GM18861 (cell line): ENCODE measurements around the gene CD81.
A peak's percentile ranks its signal among the peaks of the same experiment; 100 is the strongest.

ENCODE experiments used
- ATAC-seq: cut with Tn5 transposase; IDR thresholded peaks from one replicate; pipeline ENCODE4 v1.9.1; 2021; ENCODE audit not compliant: unreplicated experiment

CD81 gene

DNA sequence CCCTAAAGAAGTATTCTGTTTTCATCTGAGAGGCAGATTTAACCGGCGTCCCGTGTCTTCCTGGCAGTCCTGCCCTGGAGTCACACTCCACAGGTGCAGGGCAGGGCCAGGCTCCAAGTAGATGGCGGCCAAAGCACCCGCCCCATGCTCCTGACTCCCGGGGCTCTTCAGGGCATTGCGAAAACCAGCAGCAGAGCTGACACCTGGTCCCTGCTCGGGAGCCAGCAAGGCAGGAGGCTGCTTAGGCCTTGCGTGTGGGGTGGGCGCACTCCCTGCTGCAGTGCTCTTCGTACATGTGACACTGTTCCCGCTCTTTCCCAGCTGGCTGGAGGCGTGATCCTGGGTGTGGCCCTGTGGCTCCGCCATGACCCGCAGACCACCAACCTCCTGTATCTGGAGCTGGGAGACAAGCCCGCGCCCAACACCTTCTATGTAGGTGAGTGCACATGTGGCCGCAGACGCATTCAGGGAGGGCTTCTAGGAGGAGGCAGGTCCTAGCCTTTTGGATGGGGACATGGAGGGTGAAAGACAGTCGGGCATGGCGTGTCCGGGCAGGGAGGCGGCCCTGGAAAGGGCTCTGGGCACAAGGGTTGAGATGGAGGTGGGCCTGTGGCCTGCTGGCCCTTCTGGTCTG is 13.1 kb downstream of the CD81 start:
- ATAC-seq: no peak

DNA sequence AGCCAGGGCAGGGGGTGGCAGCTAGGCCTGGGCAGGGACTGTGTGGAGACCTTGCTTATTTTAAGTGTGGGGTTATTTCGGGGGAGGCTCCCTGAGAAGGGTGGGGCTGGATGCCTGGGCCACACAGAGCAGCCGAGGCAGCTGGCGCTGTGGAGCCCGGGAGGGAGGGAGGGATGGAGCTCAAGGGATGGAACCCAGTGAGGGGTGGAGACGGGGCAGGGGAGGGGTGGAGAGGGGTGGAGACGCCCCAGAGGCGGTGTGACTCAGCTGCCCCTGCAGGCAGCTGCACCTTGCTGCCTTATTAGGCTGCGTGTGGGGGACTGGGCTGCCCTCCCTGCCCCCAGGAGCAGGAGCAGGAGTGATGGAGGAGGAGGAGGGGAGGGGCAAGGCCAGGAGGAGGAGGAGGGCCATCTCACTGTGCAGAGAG is 13.6 kb downstream of the CD81 start:
- ATAC-seq: no peak

DNA sequence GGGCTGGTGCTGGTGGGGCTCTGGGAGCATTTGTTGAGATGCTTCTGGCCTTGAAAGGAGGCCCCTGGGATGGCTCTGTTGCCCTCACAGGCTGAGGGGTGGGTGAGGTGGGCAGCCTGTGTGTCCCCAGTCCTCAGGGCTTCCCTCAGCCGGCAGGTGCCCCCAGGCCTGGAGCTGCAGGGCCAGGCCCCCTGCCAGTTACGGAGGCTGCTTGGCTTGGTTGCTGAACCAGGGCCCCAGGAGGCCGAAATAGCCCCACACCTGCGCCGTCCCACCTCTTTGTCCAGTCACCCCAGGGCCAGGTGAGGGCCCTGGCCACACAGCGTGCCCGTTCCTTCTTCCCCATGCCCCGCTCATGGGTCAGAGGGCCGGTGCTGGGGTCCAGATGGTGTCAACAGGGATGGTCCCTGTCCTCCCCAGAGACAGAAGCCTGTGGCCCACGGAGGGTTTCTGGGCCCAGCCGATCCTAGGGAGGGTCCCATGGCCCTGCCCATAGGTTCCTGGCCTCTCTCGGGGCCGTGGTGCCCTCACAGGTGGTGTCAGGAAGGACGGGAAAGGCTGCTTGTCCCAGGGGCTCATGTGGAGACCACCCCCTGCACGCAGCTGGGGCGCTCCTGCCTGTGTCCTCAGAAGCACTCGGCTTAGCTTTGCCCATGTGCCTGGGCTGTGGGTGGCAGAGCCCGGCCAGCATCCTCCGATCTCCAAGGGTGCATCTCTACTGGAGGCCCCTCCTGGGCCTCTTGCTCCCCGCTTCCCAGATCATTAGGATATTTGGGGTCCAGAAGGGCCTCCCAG is 14.3 kb downstream of the CD81 start:
- no peak for ATAC-seq

GRCh38 chr11:2392241-2392959 is 15.3 kb downstream of the CD81 start:
- ATAC-seq: no peak

DNA sequence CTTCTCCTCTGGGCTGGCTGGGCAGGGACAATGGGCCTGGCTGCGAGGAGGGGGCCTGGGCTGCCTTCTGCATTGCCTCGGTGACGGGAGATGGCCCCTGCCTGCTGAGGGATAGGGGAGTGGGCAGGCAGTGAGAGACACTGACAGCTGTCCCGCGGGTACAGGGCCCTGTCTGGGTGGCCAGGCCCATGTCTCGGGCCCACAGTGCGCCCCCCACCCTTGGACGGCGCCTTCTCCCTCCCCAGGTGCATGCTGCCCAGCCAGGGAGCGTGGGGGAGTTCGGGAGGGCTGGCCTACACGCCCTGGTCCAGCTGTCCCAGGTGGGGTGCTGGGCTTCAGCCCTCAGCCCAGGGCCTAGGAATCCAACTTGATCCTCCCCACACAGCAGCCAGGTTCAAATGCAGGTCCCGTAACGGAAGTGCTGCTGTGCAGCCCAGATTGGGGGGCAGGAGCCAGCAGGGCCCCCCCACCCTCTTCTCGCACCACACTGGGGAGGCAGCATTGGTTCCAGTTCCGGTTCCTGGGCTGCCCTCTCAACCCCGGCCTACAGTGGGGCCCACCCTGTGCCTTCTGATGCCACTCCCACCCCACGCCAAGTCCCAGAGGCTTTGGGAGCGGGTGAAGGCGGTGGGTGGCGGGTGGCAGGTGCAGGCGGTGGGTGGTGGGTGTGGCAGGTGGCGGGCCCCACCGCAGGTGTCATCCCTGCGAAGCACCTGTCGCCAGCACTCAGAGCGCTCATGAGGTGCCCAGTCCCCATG is 16.2 kb downstream of the CD81 start:
- no peak for ATAC-seq

DNA sequence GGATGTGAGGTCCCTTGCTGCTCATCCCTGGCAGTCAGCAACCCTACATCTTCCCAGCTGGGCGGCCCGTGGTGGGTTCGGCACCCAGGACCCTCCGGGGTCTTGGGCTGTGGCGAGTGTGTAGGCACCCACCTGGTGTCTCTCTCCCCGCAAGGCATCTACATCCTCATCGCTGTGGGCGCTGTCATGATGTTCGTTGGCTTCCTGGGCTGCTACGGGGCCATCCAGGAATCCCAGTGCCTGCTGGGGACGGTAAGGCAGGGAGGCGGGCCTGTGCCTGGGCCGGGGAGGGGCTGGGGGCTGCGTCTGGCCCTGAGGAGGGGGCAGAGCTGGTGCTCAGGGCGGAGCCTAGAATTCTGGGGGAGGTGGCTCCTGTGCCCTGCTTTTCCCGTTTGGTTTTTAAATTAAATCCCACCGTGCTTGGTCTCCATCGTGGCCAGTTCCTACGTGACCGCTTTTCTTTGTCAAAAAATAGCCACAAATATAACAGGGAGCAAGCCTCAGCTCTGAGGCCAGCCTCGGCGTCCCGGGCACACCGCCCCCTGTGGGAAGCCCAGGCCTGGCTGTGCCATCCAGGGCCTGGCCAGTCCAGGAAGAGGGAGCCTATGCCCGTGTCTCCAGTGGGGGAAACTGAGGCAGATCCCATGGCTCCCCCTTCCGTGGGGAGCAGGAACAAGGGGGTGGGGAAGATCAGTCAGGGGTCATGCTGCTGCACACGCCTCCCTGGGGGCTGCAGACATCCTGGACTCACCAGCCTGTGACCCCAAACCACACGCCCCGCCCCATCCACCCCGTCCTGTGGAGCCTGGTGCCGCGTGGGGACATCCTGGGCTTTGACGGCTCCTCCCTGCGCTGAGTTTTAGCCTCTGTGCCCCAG is 17.1 kb downstream of the CD81 start:
- no peak for ATAC-seq

DNA sequence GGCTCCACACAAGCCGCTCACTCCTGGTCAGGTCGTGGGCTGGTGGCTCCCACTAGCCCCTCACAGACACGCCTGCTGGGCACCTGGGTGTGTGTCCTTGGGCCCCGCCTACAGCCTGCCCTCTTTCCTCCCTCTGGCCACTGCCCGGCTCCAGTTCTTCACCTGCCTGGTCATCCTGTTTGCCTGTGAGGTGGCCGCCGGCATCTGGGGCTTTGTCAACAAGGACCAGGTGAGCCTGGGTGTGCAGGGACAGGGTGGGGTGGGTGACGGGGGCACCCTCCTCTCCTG is 17.7 kb downstream of the CD81 start:
- ATAC-seq: no peak

GRCh38 chr11:2395211-2395730 is 18.2 kb downstream of the CD81 start:
- ATAC-seq: no peak

DNA sequence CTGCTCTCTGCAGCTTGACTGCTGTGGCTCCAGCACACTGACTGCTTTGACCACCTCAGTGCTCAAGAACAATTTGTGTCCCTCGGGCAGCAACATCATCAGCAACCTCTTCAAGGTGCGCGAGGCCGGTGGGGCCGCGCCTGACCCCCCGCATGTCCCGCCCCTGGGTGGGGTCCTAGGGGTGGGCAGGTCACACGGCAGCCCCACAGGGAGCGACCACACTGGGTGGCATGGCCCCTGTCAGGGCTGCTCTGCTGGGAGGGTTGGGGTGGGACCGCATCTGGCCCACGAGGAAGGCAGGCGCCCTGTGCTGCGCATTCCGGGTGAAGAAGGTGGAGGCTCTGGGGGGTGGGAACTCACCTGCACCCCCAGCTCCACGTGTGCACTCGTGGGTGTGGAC is 18.7 kb downstream of the CD81 start:
- no peak for ATAC-seq

DNA sequence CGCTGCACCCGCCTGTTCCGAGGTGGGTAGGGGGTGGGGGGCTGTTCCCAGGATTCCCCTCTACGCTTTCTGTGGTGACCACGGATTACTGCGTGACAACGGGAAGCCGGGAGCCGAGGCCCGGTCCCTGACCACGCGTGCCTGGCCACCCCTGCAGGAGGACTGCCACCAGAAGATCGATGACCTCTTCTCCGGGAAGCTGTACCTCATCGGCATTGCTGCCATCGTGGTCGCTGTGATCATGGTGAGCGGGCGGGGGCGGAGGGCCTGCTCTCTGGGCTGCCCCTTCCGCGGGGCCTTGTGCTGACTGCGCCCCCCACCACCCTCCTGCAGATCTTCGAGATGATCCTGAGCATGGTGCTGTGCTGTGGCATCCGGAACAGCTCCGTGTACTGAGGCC is 19.4 kb downstream of the CD81 start:
- ATAC-seq: no peak

- no peak for ATAC-seq
Measured at GRCh38 chr11:2397005-2397404, 19.9 kb downstream of the CD81 start.

- ATAC-seq: no peak
Measured at GRCh38 chr11:2398664-2399355, 21.7 kb downstream of the CD81 start.

- peak; percentile 1 for ATAC-seq
Measured at GRCh38 chr11:2399488-2400068, 22.5 kb downstream of the CD81 start.

DNA sequence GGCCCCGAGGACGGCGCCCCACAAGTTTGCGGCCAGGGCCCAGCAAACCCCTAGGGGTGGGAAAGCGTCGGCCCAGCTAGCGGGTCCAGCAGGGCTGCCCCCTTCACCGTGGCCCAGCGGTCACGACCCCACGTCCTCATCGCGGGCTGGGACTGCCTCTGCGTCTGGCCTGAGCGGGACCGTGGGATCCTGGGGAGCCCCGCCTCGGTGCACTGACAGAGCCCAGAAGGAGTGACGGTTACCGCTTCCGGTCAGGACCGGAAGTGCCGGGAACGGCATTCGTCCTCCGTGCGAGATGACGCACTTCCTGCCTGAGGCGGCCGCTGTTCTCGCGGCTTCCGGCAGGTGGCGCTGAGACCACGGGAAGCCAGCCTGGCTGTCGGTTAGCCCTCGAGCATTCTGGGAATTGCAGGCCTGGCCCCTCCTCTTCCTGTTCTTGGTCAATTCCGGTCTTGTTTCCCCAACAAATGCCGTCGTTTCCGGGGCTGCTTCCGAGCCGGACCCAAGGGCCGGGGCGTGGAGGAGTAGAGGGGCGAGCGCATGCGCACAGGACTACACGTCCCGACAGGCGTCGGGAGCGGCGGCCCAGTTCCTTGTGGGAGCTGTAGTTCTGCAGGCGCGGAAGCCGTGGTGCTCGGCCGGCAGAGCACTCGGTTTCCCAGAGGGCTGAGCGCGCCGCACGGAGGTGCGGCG is 23.1 kb downstream of the CD81 start, which contains the start of gene TSSC4:
TSS of gene TSSC4 (plus strand) at position 682 of the 693 bp plus-strand sequence. CDS start 1,884 bp downstream, outside the sequence.
- peak; percentile 70 for ATAC-seq

GRCh38 chr11:2400762-2401435 is 23.8 kb downstream of the CD81 start:
- ATAC-seq: peak; percentile 13

- ATAC-seq: no peak
Measured at GRCh38 chr11:2401436-2401984, 24.4 kb downstream of the CD81 start.

DNA sequence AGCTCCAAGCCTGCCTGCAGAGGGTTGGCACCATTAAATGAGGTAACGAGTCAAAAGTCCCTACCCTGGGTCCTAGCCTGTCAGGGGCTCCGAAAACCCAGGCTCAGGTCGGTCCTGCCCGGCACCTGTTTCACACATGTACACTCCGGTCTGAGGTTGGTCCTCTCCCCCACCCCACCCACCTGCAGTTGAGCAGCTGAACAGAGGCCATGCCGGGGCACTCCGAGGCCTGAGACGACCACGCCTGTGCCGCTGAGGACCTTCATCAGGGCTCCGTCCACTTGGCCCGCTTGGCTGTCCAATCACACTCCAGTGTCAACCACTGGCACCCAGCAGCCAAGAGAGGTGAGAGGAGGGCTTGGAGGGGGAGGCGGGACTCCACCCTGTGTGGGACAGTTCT is 25.0 kb downstream of the CD81 start:
- no peak for ATAC-seq
